B cell (primary cell): ENCODE measurements around the gene CCIN.

Experiments used
- CTCF ChIP-seq: fragments of 200-600 bp; IDR thresholded peaks from one replicate; pipeline ENCODE4 v1.8.0; 2022; ENCODE audit warnings: antibody characterized with exemption, mild to moderate bottlenecking
- EZH2 ChIP-seq: IDR thresholded peaks from 2 replicates; pipeline ENCODE4 v1.6.1; 2012; ENCODE audit warnings: borderline replicate concordance, low read depth, mild to moderate bottlenecking, moderate library complexity, low read length; ENCODE audit not compliant: insufficient read depth, poor library complexity, severe bottlenecking

DNA sequence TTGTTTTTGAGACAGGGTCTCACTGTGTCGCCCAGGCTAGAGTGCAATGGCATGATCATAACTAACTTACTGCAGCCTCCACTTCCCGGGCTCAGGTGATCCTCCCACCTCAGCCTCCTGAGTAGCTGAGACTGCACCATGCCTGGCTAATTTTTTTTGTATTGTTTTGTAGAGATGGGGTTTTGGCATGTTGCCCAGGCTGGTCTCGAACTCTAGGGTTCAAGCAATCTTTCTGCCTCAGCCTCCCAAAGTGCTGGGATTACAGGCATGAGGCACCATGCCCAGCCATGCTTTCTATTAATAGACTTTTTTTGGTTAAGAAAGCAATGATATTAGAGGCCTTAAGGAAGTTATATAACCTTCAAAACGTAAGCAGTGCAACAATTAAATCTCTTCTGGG, 44.8 kb downstream of the CCIN start:
- TF ChIP-seq CTCF (no peak), EZH2 (no peak)
